Retinal pigment epithelial cell (primary cell): Measurements from ENCODE around the gene LAMA2.

ENCODE experiments used
- DNase-seq: peaks from one replicate; pipeline ENCODE4 v3.0.0-alpha.2; 2010; ENCODE audit warnings: low read depth
- H3K4me3 ChIP-seq: 2 replicates; pipeline ENCODE4 v1.5.1; 2011; ENCODE audit warnings: mild to moderate bottlenecking, low read length, control low read depth, moderate library complexity
- TF ChIP-seq, protein P1 (sequence below): conservative IDR thresholded peaks from 2 replicates; pipeline ENCODE4 v1.5.1; 2011; ENCODE audit warnings: low read depth, low read length, control low read depth, inconsistent platforms

The LAMA2 gene

DNA sequence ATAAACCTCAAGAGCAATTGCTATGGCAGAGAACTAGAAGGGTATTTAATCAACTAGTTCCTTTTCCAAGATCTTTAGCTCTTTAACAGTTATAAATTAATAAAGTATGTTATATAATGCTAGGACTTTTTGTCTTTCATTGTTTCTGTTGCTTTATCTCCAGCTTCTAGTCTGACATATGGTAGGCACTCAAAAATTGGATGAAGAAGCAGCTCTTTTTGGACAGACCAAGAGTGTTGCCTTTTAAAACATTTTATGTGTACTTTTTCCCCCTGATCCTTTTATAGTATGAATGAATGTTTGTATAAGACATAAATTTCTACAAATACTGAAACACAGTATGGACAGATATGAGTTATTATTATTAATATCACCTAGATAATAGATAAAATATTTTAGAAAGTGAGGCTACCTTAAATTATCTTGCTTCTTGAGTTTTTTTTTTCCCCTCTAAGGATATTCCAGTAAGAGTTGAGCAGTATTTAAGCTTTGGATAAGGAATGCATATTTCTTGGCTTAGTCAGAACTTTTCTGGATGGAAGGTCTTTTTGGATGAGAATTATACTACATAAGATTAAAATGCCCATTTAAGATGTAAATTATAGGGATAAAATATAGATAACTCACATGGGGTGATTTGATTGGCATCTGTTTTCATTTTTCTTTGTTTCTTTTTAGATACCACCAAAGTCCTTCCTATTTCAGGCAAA is 16.6 kb downstream of the LAMA2 start:
- peak; percentile 22 for DNase-seq
- TF ChIP-seq, protein P1, sequence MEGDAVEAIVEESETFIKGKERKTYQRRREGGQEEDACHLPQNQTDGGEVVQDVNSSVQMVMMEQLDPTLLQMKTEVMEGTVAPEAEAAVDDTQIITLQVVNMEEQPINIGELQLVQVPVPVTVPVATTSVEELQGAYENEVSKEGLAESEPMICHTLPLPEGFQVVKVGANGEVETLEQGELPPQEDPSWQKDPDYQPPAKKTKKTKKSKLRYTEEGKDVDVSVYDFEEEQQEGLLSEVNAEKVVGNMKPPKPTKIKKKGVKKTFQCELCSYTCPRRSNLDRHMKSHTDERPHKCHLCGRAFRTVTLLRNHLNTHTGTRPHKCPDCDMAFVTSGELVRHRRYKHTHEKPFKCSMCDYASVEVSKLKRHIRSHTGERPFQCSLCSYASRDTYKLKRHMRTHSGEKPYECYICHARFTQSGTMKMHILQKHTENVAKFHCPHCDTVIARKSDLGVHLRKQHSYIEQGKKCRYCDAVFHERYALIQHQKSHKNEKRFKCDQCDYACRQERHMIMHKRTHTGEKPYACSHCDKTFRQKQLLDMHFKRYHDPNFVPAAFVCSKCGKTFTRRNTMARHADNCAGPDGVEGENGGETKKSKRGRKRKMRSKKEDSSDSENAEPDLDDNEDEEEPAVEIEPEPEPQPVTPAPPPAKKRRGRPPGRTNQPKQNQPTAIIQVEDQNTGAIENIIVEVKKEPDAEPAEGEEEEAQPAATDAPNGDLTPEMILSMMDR, result no peak
- H3K4me3 ChIP-seq, result no peak overlapping the region

DNA sequence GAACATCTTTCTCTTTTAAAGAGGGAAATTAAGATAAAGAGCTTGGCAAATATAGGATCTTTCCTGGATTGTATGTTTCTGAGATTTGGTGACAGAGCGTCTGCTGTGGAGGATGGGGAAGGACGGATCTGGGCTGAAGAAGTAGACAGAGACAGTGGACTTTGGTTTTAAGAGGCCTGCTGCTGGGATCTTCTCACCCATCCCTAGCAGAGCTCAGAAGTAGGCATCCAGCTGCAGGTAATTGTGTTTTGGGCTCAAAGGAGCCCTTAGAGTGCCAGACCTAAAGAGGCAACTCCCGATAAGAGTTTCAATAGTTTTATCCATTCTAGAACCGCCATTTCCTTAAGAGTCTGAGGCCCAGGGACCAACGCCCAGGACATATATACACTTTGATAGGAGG is 20.8 kb downstream of the LAMA2 start:
- TF ChIP-seq, protein P1, result no peak
- DNase-seq, result no peak
- H3K4me3 ChIP-seq, result no peak overlapping the region

DNA sequence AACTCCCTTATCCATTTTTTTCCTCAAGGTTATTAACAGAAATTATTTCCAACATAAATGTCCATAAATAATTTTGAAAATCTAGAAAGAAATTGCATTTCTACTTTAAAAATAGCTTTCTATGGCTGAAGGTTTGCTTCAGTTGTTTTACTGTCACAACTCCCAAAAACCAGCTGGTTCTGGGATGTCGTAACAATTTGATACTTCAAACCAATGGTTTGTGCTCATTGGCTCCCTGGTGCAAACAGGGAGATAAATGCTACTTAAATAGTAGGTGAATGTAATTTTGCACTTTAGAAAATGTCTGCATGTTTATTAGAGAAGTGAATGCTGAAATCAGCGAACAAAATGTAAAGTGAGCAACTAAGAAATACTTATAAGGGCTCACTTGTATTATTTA is 31.1 kb downstream of the LAMA2 start:
- TF ChIP-seq, protein P1, result no peak
- no peak for DNase-seq
- H3K4me3 ChIP-seq, result no peak overlapping the region

DNA sequence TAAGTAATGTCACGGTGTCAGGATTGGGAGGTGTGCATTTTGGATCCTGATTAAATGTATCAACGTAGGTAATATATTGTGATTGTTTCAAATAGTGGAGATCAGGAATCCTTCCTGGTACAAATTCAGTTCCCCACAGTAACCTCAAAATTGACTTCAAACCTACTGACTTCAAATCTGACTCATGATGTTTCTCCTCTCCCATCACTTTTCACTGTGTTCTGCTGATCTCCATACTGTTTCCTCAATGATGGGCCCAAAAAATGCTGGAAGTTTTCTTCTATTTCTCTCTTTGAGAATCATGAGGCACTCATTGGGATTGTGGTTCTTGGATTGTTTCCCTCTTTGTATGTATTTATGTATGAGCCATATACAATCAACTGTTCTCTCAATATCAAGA is 35.9 kb downstream of the LAMA2 start:
- no peak for DNase-seq
- TF ChIP-seq, protein P1, result no peak

DNA sequence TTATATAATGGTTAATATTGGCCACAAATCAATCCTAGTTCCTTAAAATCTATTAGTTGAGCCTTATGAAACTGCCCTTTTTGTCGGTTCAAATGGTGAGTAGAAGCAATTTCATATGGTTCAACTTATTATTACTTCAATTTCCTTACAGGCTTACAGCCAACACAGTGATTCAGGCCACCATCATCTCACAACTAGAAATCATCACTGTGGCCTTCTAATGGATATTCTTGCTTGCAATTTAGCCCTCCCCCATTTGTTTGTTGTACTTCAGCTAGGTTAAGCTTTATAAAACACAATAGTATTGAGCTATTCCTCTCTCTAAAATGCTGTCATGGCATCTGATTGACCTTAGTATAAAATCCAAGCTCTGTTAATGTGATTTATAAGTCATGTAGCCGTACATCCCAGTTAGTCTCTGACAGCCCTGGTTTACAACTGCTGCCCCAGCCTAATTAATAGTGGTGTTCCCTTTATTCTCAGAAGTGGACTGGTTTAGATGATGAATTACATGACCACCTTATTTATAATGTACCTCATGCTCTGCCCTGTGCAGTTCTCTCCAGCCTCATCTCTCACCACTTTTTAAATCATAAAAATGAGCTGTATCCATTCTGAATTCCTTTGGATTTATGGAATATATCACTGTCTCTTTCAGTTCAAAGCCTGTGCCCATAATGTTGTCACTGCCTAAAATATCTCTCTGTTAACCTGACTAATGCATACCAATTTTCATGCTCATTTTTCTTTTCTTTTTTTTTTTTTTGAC is 36.7 kb downstream of the LAMA2 start:
- no peak overlapping the region for H3K4me3 ChIP-seq
- DNase-seq, result no peak
- TF ChIP-seq, protein P1, result no peak

More for the DNA sequence above, 35.9 kb downstream of the LAMA2 start:
- H3K4me3 ChIP-seq, result no peak overlapping the region

DNA sequence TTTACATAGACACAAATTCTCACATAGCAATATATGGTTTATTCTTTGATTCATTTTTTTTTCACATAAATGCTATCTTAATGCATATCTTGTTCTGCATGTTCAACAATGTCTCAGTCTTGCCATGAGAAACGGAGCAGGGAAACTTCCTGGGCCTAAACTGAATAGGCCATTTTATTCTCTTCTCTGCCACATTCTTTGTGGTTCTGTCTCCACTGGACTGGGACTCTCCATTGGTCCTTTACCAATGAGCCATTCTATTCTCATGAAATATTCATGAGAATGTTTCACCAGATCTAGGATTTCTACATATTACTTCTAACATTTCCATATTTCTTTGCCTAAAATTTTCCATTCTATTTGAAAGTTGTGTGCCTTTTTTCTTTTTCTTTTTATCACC is 42.8 kb downstream of the LAMA2 start:
- DNase-seq, result no peak
- TF ChIP-seq, protein P1, result no peak
- no peak overlapping the region for H3K4me3 ChIP-seq

DNA sequence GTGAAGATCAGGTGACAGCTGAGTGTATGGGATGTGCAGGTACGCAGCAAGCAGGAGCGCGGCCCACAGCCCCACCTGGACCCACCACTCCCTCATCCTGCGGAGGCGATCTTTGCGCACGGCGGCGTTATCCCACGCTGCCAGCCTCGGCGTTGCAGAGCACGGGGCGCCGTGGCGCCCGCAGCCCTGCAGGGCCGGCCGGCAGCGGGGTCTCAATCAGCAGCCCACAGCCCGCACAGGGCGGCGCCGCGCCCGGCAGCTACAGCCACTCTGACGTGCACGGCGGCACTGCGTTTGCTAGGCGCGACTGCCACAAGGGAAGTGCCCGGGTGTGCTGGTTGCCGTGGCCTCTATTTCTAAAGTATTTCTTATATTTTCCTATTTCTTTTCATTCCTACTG is 46.9 kb downstream of the LAMA2 start:
- TF ChIP-seq, protein P1, result no peak
- H3K4me3 ChIP-seq, result no peak overlapping the region
- DNase-seq, result no peak
